Measurements from ENCODE around the gene CHEK1.

Gene CHEK1

DNA sequence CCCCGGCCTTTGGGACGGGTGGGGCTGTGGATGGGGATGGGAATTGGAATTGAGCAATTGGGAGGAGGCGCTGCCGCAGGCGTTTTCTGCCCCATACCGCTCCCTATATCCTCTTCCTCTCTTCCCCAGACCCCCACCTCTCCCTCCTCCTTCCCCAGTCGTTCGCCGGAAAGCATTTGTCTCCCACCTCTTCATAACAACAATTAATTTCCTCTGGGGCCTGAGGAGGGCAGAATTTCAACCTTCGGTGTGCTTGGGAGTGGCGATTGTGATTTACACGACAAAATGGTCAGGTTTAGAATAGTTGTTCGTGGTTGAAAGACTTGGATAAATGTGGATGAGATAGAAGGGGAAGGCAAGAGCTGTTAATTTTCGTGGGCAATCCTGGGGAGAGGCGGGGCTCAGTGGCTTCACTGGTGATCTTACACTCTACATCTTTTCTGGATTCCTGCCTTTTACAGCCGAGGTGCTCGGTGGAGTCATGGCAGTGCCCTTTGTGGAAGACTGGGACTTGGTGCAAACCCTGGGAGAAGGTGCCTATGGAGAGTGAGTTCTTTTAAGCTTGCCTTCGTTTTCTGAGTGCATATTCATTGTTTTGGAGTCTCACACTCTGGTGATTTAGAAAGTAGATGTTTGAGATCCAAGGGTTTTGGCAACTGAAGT lies 1.5 kb downstream of the CHEK1 start:
- DNase-seq (ENCODE audit: low spot score): peak; percentile 11

- no peak for DNase-seq (ENCODE audit: low spot score)
Observed at GRCh38 chr11:125627236-125627910, 2.4 kb downstream of the CHEK1 start.

DNA sequence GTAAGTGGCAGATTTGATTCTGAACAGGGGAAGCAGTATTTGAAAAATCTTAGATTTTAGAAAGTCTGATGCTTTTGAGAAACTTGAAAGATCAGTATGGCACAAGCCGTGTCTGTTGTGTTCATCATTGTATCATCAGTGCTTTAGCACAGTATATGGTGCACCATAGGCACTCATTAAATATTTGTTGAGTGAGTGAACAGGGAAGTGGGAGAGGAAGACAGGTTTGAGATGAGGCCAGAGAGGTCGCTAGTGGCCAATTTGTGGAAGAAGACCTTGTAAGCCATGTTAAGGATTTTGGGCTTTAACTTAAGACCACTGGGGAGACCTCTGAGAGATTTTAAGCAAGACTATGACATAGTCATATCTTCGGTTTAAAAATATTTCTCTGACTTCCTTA lies 12.9 kb downstream of the CHEK1 start:
- DNase-seq (ENCODE audit: low spot score): no peak

DNA sequence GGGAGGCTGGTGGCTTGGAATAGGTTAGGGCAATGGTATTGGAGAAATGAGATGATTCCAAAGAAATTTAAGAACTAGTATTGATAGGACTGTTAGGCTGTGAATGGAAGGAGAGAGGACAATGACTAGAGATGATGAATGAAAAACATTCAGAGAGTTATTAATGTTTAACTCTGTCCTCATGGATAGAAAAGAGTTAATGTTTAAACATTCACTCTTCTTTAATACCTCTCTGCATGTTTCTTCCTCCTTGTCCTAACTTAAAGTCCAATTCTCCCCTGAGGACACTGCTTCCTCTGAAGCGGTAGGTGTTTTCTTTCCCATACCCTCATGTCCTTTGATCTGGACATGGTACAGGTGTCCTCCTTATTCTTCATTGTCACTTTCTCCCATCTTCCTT lies 13.4 kb downstream of the CHEK1 start:
- DNase-seq (ENCODE audit: low spot score): no peak

- DNase-seq (ENCODE audit: low spot score): no peak
Observed at GRCh38 chr11:125645871-125646270, 20.9 kb downstream of the CHEK1 start.

DNA sequence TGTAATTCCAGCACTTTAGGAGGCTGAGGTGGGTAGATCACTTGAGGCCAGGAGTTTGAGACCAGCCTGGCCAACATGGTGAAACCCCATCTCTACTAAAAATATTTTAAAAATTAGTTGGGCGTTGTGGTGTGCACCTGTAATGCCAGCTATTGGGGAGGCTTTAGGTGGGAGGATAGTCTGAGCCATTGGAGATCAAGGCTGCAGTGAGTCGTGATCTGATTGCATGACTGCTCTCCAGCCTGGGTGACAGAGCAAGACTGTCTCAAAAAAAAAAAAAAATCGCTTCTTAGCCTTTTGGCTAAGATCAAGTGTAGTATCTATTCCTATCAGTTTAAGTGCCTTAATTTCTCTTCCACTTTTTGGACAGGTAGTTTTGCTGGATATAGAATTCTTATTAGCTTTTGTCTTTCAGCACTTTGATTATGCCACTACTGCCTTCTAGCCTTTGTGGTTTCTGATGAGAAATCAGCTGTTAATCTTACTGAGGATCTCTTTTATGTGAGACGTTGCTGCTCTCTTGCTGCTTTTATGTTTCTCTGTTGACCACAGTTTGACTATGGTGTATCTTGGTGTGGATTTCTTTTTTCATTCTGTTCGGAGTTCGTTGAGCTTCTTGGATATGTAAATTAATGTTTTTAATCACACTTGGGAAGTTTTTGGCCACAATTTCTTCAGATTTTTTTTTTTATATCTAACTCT lies 24.7 kb downstream of the CHEK1 start:
- no peak for DNase-seq (ENCODE audit: low spot score)

DNA sequence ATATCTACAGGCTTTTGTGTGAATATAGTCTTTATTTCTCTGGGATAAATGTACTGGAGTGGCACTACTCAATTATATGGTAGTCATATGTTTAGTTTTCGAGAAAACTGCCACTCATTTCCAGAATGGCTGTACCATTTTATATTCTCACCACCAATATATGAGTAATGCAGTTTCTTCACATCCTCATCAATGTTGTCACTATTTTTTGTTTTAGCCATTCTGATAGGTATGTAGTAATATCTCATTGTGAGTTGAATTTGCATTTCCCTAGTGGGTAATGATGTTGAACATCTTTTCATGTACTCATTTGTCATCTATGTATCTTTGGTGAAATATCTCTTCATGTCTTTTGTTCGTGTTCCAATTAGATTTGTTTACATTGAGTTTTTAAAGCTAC lies 37.7 kb downstream of the CHEK1 start:
- DNase-seq (ENCODE audit: low spot score): no peak

DNA sequence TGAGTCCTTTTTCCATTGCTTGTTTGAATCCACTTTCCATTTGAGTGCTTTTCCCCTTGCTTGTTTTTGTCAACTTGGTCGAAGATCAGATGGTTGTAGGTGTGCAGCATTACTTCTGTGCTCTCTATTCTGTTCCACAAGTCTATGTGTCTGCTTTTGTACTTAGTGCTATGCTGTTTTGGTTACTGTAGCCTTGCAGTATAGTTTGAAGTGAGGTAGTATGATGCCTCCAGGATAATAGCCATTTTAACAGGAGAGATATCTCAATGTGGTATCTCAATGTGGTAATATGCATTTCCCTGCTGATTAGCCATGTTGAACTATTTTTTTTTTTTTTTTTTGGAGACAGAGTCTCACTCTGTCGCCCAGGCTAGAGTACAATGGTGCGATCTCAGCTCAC lies 38.9 kb downstream of the CHEK1 start:
- DNase-seq (ENCODE audit: low spot score): no peak

- no peak for DNase-seq (ENCODE audit: low spot score)
Observed at GRCh38 chr11:125667151-125667550, 42.2 kb downstream of the CHEK1 start.

GRCh38 chr11:125670172-125670571 lies 45.2 kb downstream of the CHEK1 start:
- DNase-seq (ENCODE audit: low spot score): no peak

GRCh38 chr11:125671561-125671960 lies 46.6 kb downstream of the CHEK1 start:
- no peak for DNase-seq (ENCODE audit: low spot score)

GRCh38 chr11:125674210-125674609 lies 49.2 kb downstream of the CHEK1 start:
- no peak for DNase-seq (ENCODE audit: low spot score)

DNA sequence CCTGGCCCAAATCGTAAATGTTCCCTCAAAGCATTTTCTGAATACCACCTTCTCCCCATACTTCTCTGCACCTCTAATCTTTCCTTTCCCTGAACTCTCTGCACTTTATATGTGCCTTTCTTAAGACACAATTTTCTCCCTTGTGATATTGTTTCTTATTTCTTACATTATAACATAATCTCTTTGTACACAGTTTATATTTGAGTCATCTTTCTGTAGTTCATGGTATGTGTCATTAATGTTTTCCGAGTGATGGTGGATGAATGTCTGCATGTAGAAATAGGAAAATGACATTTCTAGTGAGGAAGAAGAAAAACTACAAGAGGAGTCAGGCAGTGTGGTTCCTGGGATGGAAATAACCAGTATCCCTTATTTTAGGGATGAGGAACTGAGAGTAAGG lies 50.2 kb downstream of the CHEK1 start:
- no peak for DNase-seq (ENCODE audit: low spot score)

DNA sequence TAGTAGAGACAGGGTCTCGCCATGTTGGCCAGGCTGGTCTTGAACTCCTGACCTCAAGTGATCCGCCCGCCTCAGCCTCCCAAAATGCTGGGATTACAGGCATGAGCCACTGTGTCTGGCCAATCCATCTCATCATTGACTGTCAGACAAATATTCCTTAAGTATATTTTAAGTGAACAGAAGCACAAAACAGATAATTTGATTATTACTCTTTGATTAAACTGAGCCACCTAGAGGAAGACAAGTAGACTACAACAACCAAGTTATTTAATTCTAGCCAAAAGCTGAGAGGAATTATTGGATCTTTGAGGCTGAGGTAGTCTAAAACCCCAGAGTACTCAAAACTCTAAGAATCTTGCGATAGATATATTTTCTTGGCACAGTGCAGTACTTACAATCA lies 54.4 kb downstream of the CHEK1 start:
- DNase-seq (ENCODE audit: low spot score): no peak

DNA sequence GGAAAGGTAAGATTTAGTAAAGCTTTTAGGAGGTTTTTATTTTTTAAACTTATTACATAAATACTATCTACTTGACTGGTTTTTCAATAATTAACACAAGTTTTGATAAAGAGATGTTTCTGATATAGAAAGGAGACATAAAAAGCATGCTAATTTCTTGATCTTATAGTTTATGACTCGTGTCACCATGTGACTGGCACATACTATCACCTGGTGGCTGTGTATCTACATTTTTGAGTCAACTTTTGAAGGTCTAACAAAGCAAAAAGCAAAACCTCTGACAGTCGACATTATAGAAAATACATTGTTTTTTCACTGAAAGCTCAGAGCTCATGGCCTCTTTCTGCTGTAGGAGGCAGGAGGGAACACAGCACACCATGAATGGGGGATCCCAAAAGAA lies 54.9 kb downstream of the CHEK1 start:
- DNase-seq (ENCODE audit: low spot score): no peak

DNA sequence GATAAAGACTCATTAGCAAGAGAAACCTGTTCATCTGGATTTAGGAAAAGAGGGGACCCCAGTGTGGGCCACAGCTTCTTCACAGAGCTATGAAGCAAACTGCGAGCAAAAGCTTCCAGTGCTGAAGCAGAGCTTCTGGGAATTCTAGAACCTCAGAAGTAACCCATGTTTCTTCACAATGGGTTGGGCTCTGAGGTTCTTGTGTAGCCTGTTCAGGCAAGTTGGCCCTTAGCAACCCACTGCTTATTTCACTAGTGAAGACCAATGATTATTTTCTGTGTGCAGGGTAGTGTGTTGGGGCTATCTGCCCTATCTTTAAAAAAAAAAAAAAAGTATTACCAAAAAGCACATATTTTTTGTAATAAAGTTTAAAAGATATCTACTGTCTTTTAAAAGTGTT lies 55.8 kb downstream of the CHEK1 start, which contains the start of gene ACRV1:
ACRV1 (minus strand) TSS at position 101 of the 400 bp plus-strand sequence; CDS start at position 34, 67 bp downstream.
- no peak for DNase-seq (ENCODE audit: low spot score)

GRCh38 chr11:125685228-125685627 lies 60.3 kb downstream of the CHEK1 start:
- DNase-seq (ENCODE audit: low spot score): no peak

DNA sequence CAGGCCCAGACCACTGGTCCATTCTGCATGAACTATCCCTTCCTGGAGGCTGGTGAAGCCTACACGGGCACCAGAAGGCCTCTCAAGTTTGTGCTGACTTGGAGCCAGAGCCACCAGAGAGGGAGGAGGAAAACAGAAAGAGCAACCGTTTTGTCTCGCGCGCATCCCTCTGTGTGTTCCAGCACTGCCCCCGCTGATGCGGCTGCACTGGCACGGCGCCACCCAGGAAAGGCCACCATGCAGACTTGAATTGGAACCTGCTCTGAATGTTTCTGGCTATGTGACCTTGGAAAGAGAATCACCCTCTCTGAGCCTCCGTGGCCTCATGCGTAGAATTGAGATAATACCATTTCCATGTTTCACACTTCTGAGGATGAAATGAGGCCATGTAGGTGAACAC lies 63.1 kb downstream of the CHEK1 start:
- DNase-seq (ENCODE audit: low spot score): no peak

DNA sequence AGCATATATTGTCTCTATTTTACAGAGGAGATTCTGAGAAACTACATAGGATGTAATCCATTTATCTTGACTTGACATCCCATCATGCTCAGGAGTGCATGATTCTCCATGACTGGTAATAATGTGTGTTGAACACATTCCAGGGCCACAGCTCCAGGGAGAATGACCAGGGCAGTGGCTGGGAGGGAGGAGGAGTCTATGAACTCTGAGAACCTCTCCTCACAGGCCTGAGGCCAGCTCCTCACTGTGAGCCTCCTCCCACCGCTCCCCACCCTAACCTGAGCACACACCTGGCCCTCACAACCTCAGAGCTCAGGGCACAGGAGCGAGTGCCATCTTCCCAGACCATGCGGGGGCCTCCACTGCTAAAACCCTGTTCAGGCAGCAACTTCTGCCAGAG lies 63.7 kb downstream of the CHEK1 start:
- no peak for DNase-seq (ENCODE audit: low spot score)

DNA sequence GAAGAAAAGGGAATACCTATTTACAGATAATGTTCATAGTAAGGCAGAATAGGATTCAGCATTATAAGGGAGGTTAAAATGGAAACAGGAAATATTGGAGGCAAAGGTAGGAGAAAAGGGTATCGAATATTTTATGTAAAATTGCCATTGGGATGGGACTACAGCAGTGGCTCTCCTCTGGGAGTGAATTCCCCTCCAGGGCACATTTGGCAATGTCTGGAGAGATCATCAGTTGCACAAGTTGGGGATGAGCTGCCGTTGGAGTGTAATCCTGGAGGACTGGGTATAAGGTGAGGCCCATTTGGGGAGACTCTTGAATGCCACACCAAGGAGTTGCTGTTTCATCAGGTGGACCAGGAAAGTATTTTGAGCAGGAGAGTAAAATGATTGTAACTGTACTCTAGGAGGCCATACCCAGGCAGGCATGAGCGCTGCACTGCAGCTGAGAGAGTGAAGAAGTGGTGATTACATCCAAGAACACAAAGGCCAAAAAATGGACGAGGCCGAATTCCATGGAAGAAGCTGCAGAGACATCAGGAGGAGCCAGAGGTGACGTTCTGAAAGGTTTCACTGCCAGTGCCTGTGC lies 64.4 kb downstream of the CHEK1 start:
- DNase-seq (ENCODE audit: low spot score): no peak

DNA sequence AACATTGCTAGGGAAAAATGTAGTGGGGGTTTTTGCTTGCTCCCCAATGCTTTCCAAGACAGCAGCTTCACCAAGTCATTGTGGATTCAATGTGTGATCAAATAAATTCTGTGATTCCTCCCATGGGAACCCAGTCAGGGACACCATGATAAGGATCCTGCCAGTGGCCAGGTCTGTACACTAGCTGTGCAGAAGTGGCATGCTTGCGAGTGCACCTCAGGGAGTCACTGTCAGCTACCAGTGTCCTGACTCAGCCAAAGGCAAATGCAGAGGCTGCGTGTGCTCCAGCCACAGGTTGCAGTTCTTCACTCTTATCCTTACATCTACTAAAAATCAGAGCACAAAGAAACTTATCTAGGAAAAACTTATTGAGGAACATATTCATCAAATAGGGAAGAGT lies 65.0 kb downstream of the CHEK1 start:
- DNase-seq (ENCODE audit: low spot score): no peak

- no peak for DNase-seq (ENCODE audit: low spot score)
Observed at GRCh38 chr11:125692887-125693286, 67.9 kb downstream of the CHEK1 start.

GRCh38 chr11:125694951-125695350 lies 70.0 kb downstream of the CHEK1 start:
- no peak for DNase-seq (ENCODE audit: low spot score)

Data from globus pallidus (tissue), 1 donor.